Medulla oblongata (tissue), 1 donor: ENCODE measurements around the gene PNMA8C.
"Not testable (repeated sequence)": the region's sequence is repeated elsewhere in the genome, so short reads cannot be mapped to it uniquely, and the experiment has no call there.

ENCODE experiments used
- DNase-seq: peaks from one replicate; pipeline ENCODE4 v3.0.0-alpha.2; 2015; ENCODE audit errors: extremely low spot score

Gene PNMA8C

GRCh38 chr19:46388311-46389095 is 40.2 kb downstream of the PNMA8C start:
- no peak for DNase-seq

DNA sequence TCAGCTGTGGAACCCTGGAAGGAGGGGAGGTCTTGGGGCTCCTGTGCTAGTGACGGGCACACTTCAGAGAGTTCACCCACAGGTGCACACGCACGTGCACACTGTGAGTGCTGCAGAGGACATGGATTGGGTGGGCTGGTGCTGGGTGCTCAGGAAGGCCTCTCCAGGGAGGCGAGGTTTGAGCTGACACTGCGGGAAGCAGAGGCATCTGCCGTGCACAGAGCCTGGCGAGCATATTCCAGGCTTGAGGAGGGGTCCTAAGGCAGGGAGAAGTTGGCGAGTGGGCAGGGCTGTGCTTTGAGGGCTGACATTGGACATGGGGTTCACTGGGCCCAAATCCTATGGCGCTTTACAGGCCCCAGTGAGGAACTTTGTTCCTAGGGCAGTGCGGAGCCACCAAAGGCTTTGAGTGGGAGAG is 41.0 kb downstream of the PNMA8C start:
- no peak for DNase-seq

DNA sequence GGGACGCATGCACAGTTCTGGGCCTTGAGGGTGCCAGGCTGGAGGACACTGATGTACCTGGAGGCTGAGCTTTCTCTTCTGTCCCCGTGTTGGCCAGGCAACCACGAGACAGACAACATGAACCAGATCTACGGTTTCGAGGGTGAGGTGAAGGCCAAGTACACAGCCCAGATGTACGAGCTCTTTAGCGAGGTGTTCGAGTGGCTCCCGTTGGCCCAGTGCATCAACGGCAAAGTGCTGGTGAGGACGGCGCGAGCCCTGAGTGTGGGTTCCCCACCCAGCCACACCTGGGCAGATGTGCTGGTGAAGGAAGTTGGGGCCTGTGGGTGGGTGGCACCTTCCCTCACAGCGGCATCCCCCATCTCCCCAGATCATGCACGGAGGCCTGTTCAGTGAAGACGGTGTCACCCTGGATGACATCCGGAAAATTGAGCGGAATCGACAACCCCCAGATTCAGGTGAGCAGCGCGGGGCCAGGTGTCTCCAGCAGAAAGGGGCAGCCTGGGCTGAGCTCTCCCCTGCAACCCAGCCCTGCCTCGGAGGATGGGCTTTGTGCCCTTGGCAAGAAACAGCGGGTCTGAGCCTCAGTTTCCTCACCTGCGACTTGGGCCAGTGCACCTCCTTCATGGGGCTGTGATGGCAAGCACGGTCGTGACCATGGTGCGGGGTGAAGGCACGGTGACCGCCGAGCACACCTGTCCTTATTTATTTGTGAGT is 41.6 kb downstream of the PNMA8C start:
- no peak for DNase-seq

DNA sequence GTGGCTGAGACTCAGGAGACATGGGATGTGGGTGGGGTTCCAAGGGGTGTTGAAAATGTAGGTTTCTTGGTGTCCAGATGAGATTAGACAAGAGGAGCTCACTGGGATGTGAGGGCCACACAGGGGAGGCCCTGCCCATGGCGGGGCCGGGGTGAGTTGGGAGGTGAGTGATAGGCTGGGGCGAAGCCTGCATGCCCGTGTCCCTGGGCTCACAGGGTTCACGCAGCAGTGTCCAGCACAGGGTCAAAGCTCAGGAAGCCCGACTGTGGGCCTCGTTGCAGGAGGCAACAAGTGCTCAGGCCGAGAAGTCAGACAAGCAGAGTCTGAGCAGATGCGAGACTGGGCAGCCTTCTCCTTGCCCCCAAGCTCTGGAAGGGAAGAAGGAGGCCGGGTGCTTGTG is 42.6 kb downstream of the PNMA8C start:
- no peak for DNase-seq

DNA sequence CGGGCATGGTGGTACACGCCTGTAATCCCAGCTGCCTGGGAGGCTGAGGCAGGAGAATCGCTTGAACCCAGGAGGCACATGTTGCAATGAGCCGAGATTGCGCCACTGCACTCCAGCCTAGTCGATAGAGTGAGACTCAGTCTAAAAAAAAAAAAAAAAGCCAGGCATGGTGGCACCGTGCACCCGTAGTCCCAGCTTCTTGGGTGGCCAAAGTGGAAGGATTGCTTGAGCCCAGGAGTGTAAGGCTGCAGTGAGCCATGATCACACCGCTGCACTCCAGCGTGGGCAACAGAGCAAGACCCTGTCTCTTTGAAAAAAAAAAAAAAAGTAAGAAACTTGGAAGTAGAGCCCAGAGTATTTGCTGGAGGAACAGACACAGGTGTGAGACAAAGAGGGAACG is 43.1 kb downstream of the PNMA8C start:
- DNase-seq = no peak

DNA sequence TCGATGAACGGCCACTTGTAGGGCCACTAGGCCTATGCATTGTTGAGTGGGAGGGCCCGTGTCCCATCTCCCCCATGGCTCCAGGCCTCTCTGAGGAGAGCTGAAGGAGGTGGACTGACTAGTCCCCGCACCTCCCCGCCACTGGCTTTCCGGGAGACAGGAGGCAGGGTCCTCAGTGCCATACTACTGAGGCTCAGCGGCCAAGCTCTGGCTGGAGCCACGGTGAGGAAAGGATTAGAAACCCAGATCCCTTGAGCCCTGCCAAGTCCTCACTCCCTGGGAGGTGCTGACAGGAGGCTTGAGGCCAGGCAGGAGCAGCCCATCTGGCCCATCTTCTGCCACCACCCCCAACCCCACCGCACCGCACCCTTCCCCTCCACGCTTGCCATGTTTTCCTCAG is 44.3 kb downstream of the PNMA8C start:
- DNase-seq = no peak

DNA sequence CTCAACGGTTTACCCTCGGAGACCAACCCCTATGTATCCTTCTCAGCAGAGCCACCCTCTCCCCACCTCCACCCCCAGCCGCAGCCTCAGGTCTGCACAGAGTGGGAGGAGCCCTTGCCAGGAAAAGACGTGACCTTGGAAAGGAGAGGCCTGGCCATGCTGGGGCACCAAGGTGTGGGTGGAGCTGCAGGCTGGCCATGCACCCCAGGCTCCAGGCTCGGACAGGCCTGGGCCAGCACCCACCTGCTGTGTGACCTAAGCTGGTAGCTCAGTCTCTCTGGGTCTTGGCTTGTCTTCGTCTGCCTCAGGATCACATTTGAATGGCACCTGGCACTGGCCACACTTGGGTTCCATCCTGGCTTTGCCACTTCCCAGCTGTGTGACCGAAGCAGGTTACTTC is 44.9 kb downstream of the PNMA8C start:
- no peak for DNase-seq

- DNase-seq = no peak
These were observed 45.4 kb downstream of the PNMA8C start for GRCh38 chr19:46383171-46383815.

DNA sequence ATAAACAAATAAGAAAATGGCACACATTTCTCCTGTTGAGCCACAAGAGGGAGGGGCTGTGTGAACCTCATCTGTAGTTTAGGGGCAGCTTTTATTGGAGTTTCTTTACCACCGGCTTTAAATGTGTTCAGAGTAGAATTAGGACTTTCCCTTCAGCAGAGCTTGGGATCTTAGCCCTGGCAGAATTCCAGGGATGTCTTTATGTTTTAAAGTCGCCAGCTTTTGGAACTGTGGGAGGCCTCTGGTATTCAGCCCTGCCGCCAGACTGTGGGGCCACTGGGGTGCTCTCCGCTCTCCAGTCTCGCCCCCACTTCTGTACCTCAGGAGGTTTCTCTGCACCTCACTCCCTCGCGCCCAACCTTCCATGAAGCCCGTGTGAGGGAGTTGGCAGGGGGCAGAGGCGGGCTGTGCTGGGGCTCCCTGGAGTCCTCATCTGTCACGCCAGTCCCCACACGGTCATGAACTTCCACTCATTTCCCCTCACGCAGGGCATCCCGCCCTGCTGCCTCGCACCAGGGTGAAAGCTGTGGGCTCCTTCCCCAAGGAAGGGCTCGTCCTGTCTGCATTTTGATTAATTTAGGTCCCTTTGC is 46.9 kb downstream of the PNMA8C start:
- no peak for DNase-seq

GRCh38 chr19:46381346-46381745 is 47.4 kb downstream of the PNMA8C start:
- no peak for DNase-seq

- no peak for DNase-seq
These were observed 48.0 kb downstream of the PNMA8C start for GRCh38 chr19:46380690-46381089.

DNA sequence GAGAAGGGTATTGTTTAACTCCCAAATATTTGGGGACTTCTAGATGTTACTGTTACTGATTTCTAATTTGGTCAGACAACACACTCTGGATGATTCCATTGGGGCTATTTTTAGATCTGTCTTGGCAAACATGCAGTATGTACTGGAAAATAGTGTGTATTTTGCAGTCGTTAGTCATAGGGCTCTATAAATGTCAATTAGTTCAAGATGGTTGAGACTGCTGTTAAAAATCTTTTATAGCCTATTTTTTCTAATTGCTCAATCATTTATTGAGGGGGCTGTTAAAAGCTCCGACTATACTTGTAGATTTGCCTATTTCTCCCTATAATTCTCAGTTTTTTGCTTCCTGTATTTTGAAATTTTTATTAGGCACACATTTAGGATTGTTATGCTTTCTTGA is 50.5 kb downstream of the PNMA8C start:
- DNase-seq = no peak

GRCh38 chr19:46376241-46377153 is 52.2 kb downstream of the PNMA8C start:
- DNase-seq = no peak

DNA sequence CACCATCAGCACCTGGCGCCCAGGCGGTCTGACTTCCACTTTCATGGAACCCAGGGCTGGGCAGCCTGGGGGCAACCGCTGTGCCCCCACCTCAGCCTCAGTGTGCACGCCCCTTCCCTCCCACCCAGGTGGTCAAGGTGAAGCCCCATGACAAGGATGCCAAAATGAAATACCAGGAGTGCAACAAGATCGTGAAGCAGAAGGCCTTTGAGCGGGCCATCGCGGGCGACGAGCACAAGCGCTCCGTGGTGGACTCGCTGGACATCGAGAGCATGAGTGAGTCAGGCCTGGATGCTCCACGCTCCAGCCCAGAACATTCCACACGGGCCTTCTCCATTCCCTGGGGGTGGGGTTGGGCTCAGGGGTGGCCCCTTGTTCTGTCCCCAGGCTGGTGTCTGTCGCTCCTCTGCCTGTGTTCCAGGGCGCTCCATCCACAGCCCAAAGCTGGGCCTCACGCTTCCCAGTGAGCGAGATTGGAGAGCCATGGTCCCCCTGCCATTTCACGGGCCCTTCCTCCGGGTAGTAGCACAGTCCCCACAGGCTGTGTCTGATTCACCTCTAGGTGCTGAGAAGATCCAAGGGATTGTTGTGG is 53.2 kb downstream of the PNMA8C start:
- DNase-seq = not testable (repeated sequence)
